ENCODE data around the gene KLHDC10. TPM values are rescaled to one million over a fixed set of nuclear protein-coding genes. Genes with fewer than 3 reads are reported as not detected.

KLHDC10 gene
- total and polyA plus RNA-seq, 2 of the 13 experiments (the other 11 are each of a cell fraction or from before 2014, with no cell fraction given): 11.9 to 21.6 TPM

GRCh38 chr7:130152493-130153210, 82.3 kb downstream of the KLHDC10 start:
- Histone ChIP-seq H3K27me3 (ENCODE audit: control insufficient read depth in 1 of 2, insufficient read depth in 2 of 2, low read length in 2 of 2) (no peaks in the 10 kb centered on the region), H3K36me3 (replicated peaks in 1 of 2; ENCODE audit: control insufficient read depth in 1 of 2, insufficient read depth in 2 of 2, low read length in 2 of 2) (no peaks in the 10 kb centered on the region), H3K9me3 (ENCODE audit: low read length) (no peaks in the 10 kb centered on the region), H3K79me2 (ENCODE audit: insufficient read depth, low read length) (no peaks in the 10 kb centered on the region), H3K9ac (ENCODE audit: insufficient read depth, low read depth, low read length) (no peak overlapping the region), H3K27ac (ENCODE audit: extremely low read length, insufficient read depth, low read length) (no peak overlapping the region), H2AFZ (ENCODE audit: low read length) (no peak overlapping the region), H3K4me2 (ENCODE audit: low read depth, low read length) (no peak overlapping the region), H4K20me1 (ENCODE audit: insufficient read depth, low read length) (no peaks in the 10 kb centered on the region), H3K4me3 (replicated peaks in 1 of 3; ENCODE audit: insufficient read depth in 1 of 3, low read depth in 2 of 3, low read length in 3 of 3) (no peak overlapping the region), H3K4me1 (ENCODE audit: insufficient read depth, low read length) (peaks cover 16% of the 10 kb centered on the region)
- ATAC-seq (no peak), DNase-seq (ENCODE audit: low spot score) (no peak), FAIRE-seq (peak; percentile 21)
- WGBS (ENCODE audit: low lambda C conversion rate): 91% methylated on average over 14 of the region's 17 CpGs
- ChIA-PET CTCF (ENCODE audit: low intra/inter-chr PET ratio, low total read pairs) (no interaction called here), POLR2A (no interaction called here)
- in situ Hi-C loops (cut with HindIII; ENCODE audit: extremely low pct_ligation_motif_present, low pct_unique_long_range_greater_than_20kb) (no loop called here), intact Hi-C loops (cut with micrococcal nuclease; ENCODE audit: unreplicated experiment) (loop anchor here (5.0 kb wide), 1 partner anchor 80 kb away; the partner anchor contains the start of gene KLHDC10)
- no TSS peak for BruUV-seq (replicated peaks)
- TF ChIP-seq ZBTB25 (CRISPR knock-in tag; IDR thresholded peaks at IDR 0.05) (no peak), TEF (CRISPR knock-in tag; IDR thresholded peaks at IDR 0.05) (no peak), SKIL (CRISPR knock-in tag; IDR thresholded peaks at IDR 0.05; ENCODE audit: borderline replicate concordance) (0 out of 2 replicates have a peak, but pooled peaks have one; percentile 17), HIVEP1 (CRISPR knock-in tag; IDR thresholded peaks at IDR 0.05) (no peak), ZNF207 (IDR thresholded peaks at IDR 0.05; ENCODE audit: borderline replicate concordance) (0 out of 2 replicates have a peak, but pooled peaks have one; percentile 45), SOX5 (CRISPR knock-in tag; IDR thresholded peaks at IDR 0.05; ENCODE audit: borderline replicate concordance) (no peak), STAG1 (CRISPR knock-in tag; IDR thresholded peaks at IDR 0.05) (no peak), PBX2 (CRISPR knock-in tag; IDR thresholded peaks at IDR 0.05) (no peak), ZBTB10 (CRISPR knock-in tag; IDR thresholded peaks at IDR 0.05; ENCODE audit: borderline replicate concordance) (no peak)
